ENCODE data around the gene P4HB.

The P4HB gene

GRCh38 chr17:81810476-81810875, 49.9 kb downstream of the P4HB start:
- DNase-seq: no peak
- H3K27me3 ChIP-seq (replicated peaks): peaks cover 26% of the 10 kb centered on the region
- no peak for TF ChIP-seq CTCF (IDR thresholded peaks at IDR 0.05; ENCODE audit: low read depth, low read length, missing control alignments)
- no peak overlapping the region for H3K4me3 ChIP-seq (ENCODE audit: low read depth, low read length)
- H3K36me3 ChIP-seq (replicated peaks): no peaks in the 10 kb centered on the region
- in situ Hi-C loops (cut with HindIII; ENCODE audit: low pct_ligation_motif_present, low sequenced_read_pairs): no loop called here
- no peak overlapping the region for H3K27ac ChIP-seq

- in situ Hi-C loops (cut with HindIII; ENCODE audit: low pct_ligation_motif_present, low sequenced_read_pairs): no loop called here
- H3K36me3 ChIP-seq (replicated peaks): no peaks in the 10 kb centered on the region
- no peak for TF ChIP-seq CTCF (IDR thresholded peaks at IDR 0.05; ENCODE audit: low read depth, low read length, missing control alignments)
- peaks cover 32% of the 10 kb centered on the region for H3K27me3 ChIP-seq (replicated peaks)
- no peak overlapping the region for H3K4me3 ChIP-seq (ENCODE audit: low read depth, low read length)
- no peak overlapping the region for H3K27ac ChIP-seq
- no peak for DNase-seq
Measured at GRCh38 chr17:81809556-81809998, 50.8 kb downstream of the P4HB start.

- Histone ChIP-seq H3K27ac (no peak overlapping the region), H3K4me3 (ENCODE audit: low read depth, low read length) (no peak overlapping the region), H3K27me3 (replicated peaks) (peaks cover 38% of the 10 kb centered on the region), H3K36me3 (replicated peaks) (no peaks in the 10 kb centered on the region)
- no peak for DNase-seq
- no peak for TF ChIP-seq CTCF (IDR thresholded peaks at IDR 0.05; ENCODE audit: low read depth, low read length, missing control alignments)
- in situ Hi-C loops (cut with HindIII; ENCODE audit: low pct_ligation_motif_present, low sequenced_read_pairs): no loop called here
Measured at GRCh38 chr17:81808778-81809555, 51.4 kb downstream of the P4HB start.

GRCh38 chr17:81807839-81808238, 52.5 kb downstream of the P4HB start:
- H3K4me3 ChIP-seq (ENCODE audit: low read depth, low read length): no peak overlapping the region
- in situ Hi-C loops (cut with HindIII; ENCODE audit: low pct_ligation_motif_present, low sequenced_read_pairs): no loop called here

GRCh38 chr17:81807210-81807719, 53.1 kb downstream of the P4HB start:
- DNase-seq: no peak
- in situ Hi-C loops (cut with HindIII; ENCODE audit: low pct_ligation_motif_present, low sequenced_read_pairs): no loop called here
- Histone ChIP-seq H3K36me3 (replicated peaks) (no peaks in the 10 kb centered on the region), H3K27ac (no peak overlapping the region), H3K27me3 (replicated peaks) (peaks cover 56% of the 10 kb centered on the region), H3K4me3 (ENCODE audit: low read depth, low read length) (no peak overlapping the region)
- no peak for TF ChIP-seq CTCF (IDR thresholded peaks at IDR 0.05; ENCODE audit: low read depth, low read length, missing control alignments)

More at GRCh38 chr17:81807839-81808238, 52.5 kb downstream of the P4HB start:
- peaks cover 50% of the 10 kb centered on the region for H3K27me3 ChIP-seq (replicated peaks)
- TF ChIP-seq CTCF (IDR thresholded peaks at IDR 0.05; ENCODE audit: low read depth, low read length, missing control alignments): no peak
- H3K36me3 ChIP-seq (replicated peaks): no peaks in the 10 kb centered on the region
- H3K27ac ChIP-seq: no peak overlapping the region
- DNase-seq: no peak
